HG03175 (cell line): ENCODE measurements around the gene CFAP157.

ENCODE experiments used
- ATAC-seq: cut with Tn5 transposase; IDR thresholded peaks from one replicate; pipeline ENCODE4 v1.9.1; 2021; ENCODE audit warnings: mild to moderate bottlenecking, moderate library complexity; ENCODE audit not compliant: unreplicated experiment

Gene CFAP157

DNA sequence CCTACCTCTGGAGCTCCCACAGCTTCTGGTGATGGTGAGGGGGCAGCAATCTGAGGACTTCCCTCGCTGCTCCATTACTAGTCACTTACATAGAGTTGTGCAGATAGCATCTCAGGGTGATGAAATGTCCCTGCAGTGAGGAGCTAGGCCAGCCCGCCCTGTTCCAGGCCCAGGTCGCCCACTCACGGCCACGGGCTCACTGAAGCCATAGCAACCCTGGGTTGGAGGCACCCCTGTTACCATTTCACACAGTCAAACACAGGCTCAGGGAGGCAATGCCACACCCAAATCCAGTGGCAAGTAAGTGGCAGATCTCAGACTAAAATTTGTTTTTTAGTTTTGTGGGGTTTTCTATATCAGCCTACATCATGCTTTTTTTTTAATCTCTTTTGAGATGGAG lies 52.1 kb downstream of the CFAP157 start:
- no peak for ATAC-seq

DNA sequence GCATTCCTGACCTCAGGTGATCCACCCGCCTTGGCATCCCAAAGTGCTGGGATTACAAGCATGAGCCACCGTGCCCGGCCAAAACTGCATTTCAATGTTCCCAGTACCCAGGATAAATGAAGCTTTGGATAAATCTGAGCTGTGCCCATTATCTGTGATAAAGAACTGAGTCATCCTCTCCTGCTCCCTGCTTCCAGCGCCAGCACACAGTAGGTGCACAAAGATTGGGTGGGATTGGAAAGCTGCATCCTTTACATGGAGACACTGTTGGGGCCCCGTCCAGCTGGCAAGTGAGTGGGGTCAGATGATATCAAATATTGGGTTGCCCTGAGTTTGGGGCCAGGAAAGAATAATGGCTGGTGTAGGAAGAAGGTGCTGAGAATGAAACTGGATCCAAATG lies 54.3 kb downstream of the CFAP157 start:
- ATAC-seq, result no peak

DNA sequence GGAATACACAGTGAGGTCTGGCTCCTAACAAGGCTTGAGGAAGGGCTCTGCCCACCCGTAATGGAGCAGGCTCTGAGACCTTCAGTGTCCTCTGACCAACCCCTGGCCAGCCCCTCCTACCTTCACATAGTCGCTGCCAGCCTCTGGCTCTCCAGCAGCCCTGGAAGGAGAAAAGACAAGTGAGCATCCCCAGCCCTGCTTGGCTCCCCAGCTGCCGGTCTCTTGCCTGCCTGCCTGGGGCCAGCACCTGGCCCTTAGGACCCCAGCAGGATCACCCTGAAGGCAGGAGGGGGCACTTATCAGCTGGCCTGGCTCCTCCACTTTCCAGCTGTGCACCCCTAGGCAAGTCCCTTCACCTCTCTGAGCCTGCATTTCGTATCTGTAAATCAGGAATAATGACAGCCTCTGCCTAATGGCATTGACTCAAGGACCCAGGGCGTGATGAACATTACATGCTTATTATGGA lies 54.7 kb downstream of the CFAP157 start:
- no peak for ATAC-seq

DNA sequence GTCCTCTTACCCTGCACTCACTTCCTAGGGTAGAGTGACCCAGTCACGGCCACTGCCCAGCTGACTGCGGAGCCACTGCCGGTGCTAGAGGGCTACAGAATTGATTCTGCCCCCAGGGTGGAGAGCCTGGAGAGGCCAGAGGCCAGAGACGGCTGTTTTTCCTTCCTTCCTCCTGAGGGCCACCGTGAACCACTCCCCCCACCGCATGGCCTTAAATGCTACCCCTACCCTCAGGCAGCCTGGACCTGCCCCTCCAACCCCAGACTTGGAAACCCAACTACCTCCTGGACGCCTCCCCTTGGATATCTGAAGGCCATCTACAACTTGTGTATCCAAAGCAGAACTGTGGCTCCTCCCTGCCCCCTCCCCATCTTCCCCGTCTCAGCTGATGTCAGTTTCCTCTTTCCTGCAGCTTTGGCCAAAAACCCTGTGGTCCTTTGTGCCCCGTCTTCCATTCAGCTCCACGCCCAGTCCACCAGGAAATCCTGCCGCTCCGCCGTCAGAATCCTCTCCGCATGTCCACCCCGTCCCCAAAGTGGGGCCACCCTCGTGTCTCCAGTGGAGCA lies 55.4 kb downstream of the CFAP157 start:
- ATAC-seq, result no peak

DNA sequence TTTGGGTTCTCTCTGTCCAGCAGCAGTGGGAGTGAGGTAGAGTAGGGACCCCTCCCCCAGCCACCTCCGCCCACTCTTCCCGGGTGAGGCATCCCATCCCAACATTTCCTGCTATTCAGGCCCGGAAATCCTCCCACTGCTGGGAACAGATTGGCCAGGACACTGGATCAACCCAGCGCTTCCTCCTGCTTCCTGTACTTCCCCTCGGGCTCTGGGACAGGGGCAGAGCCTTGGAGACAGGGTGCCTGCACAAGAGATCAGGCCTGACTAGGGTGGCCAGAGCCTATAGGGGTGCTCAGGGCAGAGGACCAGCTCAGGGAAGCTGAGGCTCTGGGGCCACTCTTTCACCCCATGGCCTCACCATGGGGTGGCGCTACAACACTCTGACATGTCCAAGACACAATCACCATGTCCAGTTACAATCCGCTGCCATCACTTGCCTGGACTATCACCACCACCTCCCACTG lies 57.2 kb downstream of the CFAP157 start:
- no peak for ATAC-seq

DNA sequence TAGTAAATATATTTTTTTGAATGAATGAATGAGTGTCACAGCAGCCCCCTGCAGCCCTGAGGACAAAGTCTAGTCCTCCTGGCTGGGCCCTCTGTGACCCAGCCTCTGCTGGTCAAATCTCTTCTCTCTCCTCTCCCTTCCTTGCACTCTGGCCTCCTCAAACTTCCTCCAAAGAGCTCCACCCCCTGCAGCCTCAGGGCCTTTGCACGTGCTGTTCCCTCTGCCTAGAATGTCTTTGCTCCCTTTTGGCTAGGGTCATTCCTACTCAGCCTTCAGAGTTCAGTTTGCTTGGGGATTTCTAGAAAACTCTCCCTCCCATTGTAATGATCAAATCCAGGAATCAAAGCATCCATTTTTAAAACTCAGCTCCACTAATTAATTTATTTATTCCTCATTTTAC lies 58.6 kb downstream of the CFAP157 start:
- ATAC-seq, result no peak
